ENCODE data around the gene MUC13.

MUC13 gene

GRCh38 chr3:124916837-124917409, 17.6 kb downstream of the MUC13 start:
- Histone ChIP-seq H4K20me1 (ENCODE audit: insufficient read depth) (no peaks in the 10 kb centered on the region), H3K4me3 (IDR thresholded peaks at IDR 0.05; ENCODE audit: insufficient read depth, low read depth, low read length) (no peak overlapping the region), H3K79me2 (ENCODE audit: insufficient read depth, low read depth) (no peaks in the 10 kb centered on the region), H3K27ac (no peak overlapping the region), H2AFZ (ENCODE audit: low read depth) (no peak overlapping the region), H3K4me1 (ENCODE audit: low read depth, poor library complexity, severe bottlenecking) (no peaks in the 10 kb centered on the region), H3K9ac (no peak overlapping the region), H3K27me3 (ENCODE audit: insufficient read depth, low read depth) (no peaks in the 10 kb centered on the region), H3K36me3 (ENCODE audit: insufficient read depth) (no peaks in the 10 kb centered on the region), H3K4me2 (no peak overlapping the region)
- TF ChIP-seq, protein P1, sequence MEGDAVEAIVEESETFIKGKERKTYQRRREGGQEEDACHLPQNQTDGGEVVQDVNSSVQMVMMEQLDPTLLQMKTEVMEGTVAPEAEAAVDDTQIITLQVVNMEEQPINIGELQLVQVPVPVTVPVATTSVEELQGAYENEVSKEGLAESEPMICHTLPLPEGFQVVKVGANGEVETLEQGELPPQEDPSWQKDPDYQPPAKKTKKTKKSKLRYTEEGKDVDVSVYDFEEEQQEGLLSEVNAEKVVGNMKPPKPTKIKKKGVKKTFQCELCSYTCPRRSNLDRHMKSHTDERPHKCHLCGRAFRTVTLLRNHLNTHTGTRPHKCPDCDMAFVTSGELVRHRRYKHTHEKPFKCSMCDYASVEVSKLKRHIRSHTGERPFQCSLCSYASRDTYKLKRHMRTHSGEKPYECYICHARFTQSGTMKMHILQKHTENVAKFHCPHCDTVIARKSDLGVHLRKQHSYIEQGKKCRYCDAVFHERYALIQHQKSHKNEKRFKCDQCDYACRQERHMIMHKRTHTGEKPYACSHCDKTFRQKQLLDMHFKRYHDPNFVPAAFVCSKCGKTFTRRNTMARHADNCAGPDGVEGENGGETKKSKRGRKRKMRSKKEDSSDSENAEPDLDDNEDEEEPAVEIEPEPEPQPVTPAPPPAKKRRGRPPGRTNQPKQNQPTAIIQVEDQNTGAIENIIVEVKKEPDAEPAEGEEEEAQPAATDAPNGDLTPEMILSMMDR (conservative IDR thresholded peaks at IDR 0.05; ENCODE audit: low read depth, low read length), result no peak

DNA sequence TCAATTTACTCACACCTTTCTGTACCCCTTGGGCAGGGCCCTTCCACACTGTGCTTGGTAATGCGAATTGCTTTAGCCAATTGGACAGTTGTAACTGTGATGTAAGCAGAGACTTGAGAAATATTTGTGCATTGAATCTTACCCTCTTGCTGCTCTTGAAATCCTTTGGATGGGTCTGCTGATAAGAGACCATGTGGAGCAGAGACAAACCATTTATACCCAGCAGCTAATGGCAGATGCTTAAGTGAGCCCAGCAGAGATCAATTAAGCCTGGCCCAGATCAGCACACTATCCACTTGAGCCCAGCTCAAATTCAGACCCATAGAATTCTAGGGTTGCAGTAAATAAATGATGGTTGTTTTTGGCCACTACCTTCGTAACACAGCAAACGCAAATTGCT, 19.3 kb downstream of the MUC13 start:
- no peaks in the 10 kb centered on the region for H3K36me3 ChIP-seq (ENCODE audit: insufficient read depth)

DNA sequence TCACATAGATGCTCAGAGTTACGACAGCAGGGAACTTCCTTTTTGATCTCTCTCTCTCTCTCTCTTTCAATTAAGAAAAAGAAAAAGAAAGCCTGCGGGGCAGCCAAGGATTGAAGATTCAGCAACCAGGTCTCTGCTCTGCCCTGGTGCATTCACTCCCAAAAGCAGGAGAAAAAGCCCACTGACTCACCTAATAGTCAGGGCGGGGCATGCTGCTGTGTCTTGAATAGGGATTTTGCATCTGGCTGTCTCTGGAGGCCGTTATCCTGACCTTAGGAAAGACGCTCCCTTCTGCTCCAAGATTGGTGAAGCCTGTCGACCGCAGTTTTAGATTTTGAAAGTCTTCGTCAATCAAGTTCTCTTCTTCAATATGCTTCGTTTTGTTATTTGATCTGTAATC, 26.6 kb downstream of the MUC13 start:
- TF ChIP-seq, protein P1 (conservative IDR thresholded peaks at IDR 0.05; ENCODE audit: low read depth, low read length), result no peak
- no peaks in the 10 kb centered on the region for H3K4me1 ChIP-seq (ENCODE audit: low read depth, poor library complexity, severe bottlenecking)
- H3K9ac ChIP-seq, result no peak overlapping the region
- H4K20me1 ChIP-seq (ENCODE audit: insufficient read depth), result no peaks in the 10 kb centered on the region
- H3K4me3 ChIP-seq (IDR thresholded peaks at IDR 0.05; ENCODE audit: insufficient read depth, low read depth, low read length), result no peak overlapping the region
- H2AFZ ChIP-seq (ENCODE audit: low read depth), result no peak overlapping the region
- H3K27ac ChIP-seq, result no peak overlapping the region
- no peak overlapping the region for H3K4me2 ChIP-seq
- no peaks in the 10 kb centered on the region for H3K79me2 ChIP-seq (ENCODE audit: insufficient read depth, low read depth)
- H3K27me3 ChIP-seq (ENCODE audit: insufficient read depth, low read depth), result no peaks in the 10 kb centered on the region
- no peaks in the 10 kb centered on the region for H3K36me3 ChIP-seq (ENCODE audit: insufficient read depth)

More for the DNA sequence above, 19.3 kb downstream of the MUC13 start:
- Histone ChIP-seq H3K4me2 (no peak overlapping the region), H3K27me3 (ENCODE audit: insufficient read depth, low read depth) (no peaks in the 10 kb centered on the region), H3K9ac (no peak overlapping the region), H3K79me2 (ENCODE audit: insufficient read depth, low read depth) (no peaks in the 10 kb centered on the region), H2AFZ (ENCODE audit: low read depth) (no peak overlapping the region), H3K4me3 (IDR thresholded peaks at IDR 0.05; ENCODE audit: insufficient read depth, low read depth, low read length) (no peak overlapping the region), H4K20me1 (ENCODE audit: insufficient read depth) (no peaks in the 10 kb centered on the region), H3K4me1 (ENCODE audit: low read depth, poor library complexity, severe bottlenecking) (no peaks in the 10 kb centered on the region), H3K27ac (no peak overlapping the region)
- TF ChIP-seq, protein P1 (conservative IDR thresholded peaks at IDR 0.05; ENCODE audit: low read depth, low read length), result no peak

DNA sequence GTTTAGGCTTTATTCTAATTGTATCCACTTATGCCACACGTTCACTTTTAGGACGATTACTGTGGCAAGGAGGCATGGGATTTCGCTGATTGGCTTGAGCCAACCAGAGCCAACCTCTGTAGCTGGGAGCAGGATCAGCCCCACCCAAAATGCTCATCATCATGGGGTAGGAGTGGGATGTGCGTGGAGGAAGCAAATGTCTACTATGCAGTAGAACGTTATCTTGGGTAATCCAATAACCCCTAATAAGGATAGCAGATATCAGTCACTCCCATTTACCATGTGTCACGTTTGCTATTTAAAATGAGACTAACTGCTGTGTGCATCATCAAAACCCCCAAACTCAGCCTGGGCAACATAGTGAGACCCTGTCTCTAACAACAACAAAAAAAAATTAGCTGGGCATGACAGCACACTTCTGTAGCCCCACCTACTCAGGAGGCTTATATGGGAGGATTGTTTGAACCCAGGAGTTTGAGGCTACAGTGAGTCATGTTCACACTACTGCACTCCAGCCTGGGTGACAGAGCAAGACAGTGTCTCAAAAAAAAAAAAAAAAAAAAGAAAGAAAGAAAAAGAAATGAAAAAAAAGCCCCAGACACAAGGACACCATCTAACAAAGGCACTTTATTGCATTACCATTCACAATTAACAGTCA, 29.6 kb downstream of the MUC13 start:
- no peak overlapping the region for H3K4me2 ChIP-seq
- no peaks in the 10 kb centered on the region for H4K20me1 ChIP-seq (ENCODE audit: insufficient read depth)
- no peak overlapping the region for H2AFZ ChIP-seq (ENCODE audit: low read depth)
- no peak overlapping the region for H3K9ac ChIP-seq
- peaks cover 4% of the 10 kb centered on the region; the same call in 1 of the 2 replicates for H3K79me2 ChIP-seq (ENCODE audit: insufficient read depth, low read depth)
- TF ChIP-seq, protein P1 (conservative IDR thresholded peaks at IDR 0.05; ENCODE audit: low read depth, low read length), result no peak
- H3K27me3 ChIP-seq (ENCODE audit: insufficient read depth, low read depth), result no peaks in the 10 kb centered on the region
- H3K4me1 ChIP-seq (ENCODE audit: low read depth, poor library complexity, severe bottlenecking), result peaks cover 16% of the 10 kb centered on the region
- no peak overlapping the region for H3K27ac ChIP-seq
- no peak overlapping the region for H3K4me3 ChIP-seq (IDR thresholded peaks at IDR 0.05; ENCODE audit: insufficient read depth, low read depth, low read length)
- H3K36me3 ChIP-seq (ENCODE audit: insufficient read depth), result no peaks in the 10 kb centered on the region

All from KMS-11 (cell line).